COLO668 (cell line): Measurements from ENCODE around the gene ST6GAL1.
A peak's percentile ranks its signal among the peaks of the same experiment; 100 is the strongest.
"Not testable (repeated sequence)": the region's sequence is repeated elsewhere in the genome, so short reads cannot be mapped to it uniquely, and the experiment has no call there.

Experiments
- DNase-seq: peaks from one replicate; lab custom pipeline; 2025; ENCODE audit not compliant: unreplicated experiment; lab: John Stamatoyannopoulos, UW

The ST6GAL1 gene

DNA sequence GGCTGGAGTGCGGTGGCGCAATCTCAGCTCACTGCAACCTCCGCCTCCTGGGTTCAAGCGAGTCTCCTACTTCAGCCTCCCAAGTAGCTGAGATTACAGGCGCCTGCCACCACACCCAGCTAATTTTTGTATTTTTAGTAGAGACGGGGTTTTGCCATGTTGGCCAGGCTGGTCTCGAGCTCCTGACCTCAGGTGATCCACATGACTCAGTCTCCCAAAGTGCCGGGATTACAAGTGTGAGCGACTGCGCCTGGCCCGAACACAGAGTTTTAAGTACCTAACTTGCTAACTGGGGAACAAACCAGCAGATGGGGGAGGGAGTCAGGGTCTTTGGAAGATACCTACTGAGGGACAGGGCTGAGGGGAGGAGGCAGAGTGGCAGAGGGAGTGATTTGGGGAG is 36.9 kb downstream of the ST6GAL1 start:
- DNase-seq, result not testable (repeated sequence)

DNA sequence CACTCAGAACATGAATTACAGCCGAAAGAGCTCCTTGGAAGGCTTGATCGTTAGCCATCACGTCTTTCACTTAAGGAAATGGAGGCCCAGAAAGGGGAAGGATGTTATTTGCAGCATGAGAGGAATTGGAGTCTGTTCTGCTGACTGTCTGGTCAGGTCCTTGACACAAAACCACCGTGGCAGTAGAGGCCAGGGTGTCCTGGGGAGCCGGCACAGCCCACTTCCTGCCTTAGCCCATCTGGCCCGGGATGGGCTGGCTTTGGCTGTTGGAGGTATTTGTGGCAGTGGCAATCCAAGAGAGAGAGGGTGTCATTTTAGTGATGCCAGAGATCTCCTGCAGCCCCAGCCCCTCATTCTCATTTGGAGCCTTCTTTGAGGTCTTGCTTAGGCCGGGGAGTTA is 37.4 kb downstream of the ST6GAL1 start:
- DNase-seq, result no peak

DNA sequence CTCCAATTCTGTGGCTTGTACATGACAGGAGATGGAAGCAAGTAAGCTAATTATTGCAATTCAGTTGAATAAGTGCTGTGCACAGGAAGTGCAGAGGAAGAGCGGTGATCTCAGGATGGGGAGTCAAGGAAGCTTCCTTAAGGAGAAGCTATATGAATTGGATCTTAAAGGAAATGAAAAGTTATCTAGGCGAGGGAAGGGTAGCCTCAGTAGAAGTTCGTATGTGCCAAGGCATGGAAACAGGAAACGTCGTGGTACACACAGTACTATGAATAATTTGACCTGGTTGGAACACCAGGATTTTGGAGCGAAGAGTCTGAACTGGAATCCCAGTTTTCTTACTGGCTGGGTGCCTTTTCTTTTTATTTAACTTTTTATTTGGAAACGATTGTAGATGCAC is 39.3 kb downstream of the ST6GAL1 start:
- DNase-seq, result no peak

DNA sequence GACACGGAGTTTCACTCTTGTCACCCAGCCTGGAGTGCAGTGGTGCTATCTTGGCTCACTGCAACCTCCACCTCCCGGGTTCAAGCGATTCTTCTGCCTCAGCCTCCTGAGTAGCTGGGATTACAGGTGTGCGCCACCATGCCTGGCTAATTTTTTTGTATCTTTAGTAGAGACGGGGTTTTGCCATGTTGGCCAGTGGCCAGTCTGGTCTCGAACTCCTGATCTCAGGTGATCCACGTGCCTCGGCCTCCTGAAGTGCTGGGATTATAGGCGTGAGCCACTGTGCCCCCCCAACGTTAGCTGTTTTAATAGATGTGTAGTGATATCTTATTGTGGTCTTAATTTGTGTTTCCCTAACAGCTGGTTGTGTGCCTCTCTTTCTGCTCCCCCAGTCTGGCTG is 40.8 kb downstream of the ST6GAL1 start:
- DNase-seq, result not testable (repeated sequence)

DNA sequence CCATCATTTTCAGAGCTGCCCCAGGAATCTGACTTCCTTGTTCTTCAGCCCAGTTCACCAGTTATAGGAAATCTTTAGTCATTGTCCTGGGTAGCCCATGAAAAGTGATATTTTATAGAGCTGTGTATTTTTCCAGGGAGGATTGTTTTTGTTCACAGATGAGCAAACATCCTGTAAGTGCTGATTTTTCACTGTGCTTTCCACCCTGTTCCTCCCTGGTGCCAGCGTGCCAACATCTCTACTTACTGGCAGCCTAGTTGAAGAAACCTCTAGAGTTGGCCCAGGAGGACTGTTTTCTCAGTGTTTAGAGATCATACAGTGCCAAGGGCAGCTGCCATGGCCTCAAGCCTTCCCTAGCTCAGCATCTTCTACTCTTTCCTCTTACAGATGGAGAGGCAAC is 41.3 kb downstream of the ST6GAL1 start:
- no peak for DNase-seq

DNA sequence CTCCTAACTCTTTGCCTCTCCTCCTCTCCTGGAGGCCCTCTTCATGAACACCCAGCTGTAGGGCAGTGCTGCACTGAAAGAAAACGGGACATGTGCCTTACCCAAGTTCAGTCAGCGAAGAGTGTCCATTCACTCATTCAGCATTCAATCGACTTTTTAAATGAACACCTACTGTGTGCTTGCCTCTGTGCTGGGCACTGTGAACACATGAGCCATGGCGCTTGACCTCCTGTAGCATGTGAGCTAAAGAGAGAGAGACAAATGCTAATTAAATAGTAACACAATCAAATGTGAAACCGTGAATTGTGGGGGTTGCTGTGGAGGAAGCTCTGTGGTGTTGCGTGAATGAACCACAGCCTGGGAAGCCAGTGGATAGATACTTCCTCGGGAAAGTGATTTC is 43.4 kb downstream of the ST6GAL1 start:
- DNase-seq, result no peak

DNA sequence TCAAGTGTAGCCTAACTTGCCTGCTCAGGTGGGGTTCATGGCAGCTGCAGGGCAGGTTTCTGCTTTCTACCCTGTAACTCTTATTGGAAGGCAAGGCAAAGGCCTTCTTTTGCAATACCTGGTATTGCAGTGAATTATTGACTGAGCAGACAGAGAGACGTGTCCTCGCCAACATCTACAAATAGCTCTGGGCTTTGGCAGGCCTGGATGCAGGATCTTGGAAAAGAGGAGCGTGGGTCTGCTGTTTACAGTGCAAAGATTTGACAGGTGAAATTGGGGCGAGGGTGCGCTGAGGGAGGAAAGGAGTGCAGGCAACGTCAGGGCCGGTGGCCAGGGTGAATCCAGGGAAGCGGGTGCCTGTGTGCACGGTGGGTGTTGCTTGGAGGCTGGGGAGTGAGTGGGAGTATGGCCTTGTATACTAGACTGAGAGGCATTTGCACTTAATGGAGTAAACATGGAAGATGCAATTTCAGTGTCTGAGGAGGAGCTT is 44.5 kb downstream of the ST6GAL1 start:
- DNase-seq, result no peak

DNA sequence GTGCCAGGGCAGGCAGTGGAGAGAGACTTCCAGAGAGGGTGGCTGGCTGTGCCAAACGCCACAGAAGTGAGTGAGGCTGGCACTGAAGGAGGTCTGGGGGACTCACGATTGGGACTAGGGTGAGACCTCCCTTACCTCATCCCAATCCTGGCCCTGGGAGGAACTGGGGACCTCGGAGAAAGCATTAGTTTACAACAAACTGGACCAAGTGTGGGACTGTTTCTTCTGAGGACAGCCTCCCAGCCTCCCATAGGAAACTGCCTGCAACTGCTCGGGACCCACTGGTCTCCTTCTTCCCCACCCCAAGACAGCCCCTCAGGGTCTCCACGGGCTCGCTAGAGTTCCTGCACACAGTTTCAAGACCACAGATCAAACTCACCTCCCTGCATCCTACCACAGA is 45.4 kb downstream of the ST6GAL1 start:
- DNase-seq, result no peak

DNA sequence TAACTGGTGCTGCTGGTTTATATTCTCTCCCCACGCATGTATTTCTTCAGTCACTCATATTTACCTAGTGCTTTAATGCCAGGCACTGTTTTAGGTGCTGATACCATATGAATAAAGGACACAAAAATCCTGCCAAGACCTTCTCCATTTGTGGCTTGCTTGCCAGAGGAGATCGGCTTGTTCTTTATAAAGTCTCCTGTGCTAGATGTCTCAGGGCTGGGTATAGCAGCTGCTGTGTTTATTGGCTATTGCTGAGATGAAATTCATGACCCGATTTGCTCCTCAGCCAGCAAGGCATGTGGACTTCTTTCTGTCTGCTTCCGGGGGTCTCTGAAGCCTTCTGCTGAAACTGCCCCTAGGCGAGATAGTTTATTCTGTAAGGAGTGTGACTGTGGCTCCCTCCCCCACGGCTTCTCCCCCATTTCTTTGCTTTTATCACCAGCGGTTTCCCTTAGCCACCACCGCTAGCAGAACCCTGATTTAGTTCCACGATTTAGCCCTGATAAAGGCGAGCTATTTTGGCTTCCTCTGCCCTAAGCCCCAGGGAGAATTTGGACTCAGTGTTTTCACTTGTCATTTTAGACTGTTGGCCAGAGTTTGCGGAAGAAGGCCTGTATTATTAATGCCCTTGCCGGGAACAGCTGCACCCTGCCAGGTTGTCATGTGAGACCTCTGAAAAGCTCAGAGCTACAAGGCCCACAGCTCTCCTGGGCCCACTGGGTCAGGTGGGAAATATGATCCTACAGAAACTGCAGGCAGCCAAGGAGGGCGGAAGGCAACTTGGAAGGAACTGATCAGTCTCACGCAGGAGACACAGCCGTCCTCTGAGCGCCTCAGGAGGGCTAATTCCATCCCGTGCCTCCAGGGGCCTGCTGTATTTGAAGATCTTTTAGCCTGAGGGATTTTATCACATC is 46.8 kb downstream of the ST6GAL1 start:
- peak; percentile 71 for DNase-seq

DNA sequence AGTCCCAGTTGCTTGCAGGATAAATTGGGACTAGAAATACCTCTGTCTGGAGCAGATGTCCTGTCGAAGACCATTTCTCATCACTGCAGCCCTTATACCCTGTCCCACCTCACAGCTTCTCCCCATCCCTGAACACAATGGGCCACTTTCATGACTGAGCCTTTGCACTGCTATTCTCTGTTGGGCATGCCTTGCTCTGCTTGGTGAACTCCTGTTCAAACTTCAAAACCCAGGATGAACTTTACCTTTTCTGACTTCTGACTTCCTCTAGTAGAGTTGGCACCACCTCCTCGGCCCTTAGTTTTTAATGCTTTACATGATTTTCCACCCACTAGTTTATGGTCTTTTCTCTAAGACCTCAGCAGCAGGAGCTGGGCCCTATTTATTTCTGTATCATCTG is 48.4 kb downstream of the ST6GAL1 start:
- no peak for DNase-seq

DNA sequence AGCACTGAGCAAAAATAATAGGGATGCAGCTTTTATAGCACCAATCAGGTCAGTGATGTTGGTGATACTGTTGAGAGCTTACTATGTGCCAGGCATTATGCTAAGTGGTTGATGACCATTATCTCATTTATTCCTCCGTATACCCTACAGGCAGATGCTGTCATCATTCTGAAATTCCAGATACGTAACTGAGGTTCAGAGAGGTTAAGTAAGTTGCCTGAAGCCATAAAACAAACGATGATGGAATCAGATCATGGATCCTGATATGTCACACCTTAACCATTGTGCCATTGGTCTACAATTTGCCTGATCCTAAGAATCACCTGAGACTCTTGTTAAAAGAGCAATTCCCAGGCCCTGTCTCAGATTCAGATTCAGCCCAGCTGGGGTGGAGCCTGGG is 49.5 kb downstream of the ST6GAL1 start:
- no peak for DNase-seq

DNA sequence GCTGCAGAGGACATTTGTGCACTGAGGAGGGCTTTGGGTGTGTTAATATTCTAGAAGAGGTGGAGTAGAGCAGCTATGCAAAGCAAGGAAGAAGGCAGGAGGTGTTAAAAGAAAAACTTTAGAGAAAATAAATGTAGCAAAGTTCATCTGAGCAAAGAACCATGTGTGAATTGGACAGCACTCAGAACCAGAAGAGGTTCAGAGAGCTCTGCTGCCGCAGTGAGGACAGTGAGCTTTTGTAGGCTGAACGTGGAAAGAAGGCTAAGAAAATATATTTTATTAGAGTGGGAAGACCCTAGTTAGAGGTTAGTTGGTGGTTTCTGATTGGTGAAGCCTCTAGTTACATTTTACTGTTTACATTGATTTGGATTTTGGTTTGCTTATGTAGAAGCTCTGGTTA is 50.7 kb downstream of the ST6GAL1 start:
- DNase-seq, result no peak

DNA sequence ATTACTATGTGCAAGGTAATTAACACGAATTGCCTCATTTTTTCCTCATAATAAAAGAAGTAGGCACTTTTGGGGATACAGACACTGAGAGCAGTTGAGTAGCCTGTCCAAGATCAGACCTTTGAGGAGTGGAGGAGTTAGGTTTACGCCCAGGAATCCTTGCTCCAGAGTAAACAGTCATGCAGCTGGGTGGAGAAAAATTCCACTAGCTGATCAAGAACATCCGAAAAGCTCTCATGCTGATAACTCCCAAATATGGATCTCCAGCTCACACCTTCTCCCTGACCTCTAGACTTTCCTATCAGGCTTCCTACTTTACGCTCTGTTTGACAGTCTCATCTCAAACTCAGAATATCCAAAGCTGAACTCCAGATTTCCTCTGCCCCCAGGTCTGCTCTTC is 53.3 kb downstream of the ST6GAL1 start:
- DNase-seq, result no peak

DNA sequence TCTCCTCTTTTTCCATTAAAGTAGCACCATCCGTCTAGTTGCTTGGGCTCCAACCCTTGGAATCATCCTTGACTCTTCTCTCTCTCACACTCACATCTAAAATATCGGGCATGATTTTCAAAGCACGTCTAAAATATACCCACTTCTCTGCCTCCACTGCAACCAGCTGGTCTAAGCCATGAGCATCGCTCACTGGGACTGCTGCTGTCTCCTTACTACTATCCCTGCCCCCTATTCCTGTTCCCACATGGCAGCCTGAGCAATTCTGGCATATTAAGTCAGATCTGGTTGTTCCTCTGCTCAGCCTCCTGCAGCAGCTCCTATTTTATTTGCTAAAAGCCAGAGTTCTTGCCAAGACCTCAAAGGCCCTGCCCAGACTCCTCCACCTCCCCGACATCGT is 53.7 kb downstream of the ST6GAL1 start:
- no peak for DNase-seq

DNA sequence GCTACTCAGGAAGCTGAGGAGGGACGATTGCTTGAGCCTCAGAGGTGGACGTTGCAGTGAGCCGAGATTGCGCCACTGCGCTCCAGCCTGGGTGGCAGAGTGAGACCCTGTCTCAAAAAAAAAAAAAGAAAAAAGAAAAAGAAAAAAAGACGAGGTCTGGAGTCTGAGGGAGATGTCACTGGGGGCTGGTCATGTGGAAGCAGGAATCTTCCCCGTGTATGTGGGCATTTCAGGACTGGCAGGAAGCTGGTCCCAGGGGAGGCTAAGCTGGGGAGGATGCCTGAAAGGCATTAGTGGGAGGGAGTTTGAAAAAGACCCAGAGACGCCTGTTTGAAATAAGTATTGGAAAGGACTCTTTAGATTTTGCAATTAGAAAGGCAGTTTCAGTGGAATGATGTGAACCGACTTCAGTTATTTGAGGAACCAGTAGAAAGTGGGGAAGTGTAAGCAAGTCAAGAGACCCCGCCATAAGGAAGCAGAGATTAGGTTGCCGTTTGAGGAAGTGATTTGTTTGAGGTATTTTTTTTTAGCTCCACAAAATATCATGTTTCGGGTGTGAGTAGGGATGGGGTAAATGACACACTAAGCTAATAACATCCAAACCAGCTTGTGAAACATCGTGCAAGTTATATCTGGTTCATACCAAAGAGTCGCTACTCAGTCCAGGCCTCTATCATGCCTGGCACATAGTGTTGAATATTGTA is 55.5 kb downstream of the ST6GAL1 start:
- no peak for DNase-seq

DNA sequence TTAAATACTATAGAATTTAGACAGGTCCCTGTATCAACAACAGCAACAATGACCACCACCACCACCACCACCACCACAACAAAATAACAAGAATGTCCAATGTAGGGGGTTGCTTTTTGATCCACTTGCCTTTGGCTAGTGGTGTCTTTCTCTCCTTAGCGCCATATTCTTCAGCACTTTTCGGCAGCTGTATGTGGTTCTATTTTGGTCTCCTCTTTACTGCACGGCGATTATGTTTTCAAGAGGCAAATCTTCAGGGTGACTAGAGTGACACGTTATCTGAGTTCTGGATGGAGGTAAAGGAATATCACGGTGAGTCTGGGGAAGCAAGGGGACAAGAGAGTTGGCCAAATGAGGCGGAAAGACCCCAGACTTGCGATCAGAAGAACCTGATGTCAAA is 56.1 kb downstream of the ST6GAL1 start:
- no peak for DNase-seq

DNA sequence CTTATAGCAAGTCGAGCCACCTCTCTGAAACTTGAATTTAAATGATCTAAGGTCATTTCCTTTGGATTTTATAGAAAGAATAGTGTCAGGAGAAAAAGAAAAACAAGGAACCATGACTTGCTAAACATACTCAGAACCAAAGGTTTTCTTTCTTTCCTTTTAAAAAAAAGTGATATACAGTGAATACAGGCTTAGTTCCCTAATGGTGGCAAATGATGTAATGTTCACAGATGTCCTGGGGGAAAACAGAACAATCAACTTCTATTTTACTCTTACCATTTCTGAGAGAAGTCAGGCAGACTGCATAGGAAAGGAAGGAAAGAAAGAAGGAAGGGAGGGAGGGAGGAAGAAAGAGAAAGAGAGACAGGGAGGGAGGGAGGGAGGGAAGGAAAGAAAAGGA is 56.5 kb downstream of the ST6GAL1 start:
- DNase-seq, result no peak

DNA sequence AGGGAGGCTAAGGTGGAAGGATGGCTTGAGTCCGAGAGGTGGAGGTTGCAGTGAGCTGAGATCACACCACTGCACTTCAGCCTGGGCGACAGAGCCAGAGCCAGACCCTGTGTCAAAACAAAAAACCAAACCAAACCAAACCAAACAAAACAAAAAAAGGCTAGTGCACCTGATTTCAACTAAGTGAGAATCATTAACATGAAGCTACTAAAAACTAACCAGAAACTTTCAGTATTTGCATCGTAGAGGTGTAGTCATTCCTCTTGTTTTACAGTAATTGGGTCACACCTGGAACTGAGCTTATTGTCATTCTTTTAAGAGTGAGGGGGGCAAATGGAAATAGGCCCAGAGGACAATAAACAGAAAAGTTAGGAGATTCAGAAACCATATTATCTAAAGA is 58.5 kb downstream of the ST6GAL1 start:
- DNase-seq, result no peak

DNA sequence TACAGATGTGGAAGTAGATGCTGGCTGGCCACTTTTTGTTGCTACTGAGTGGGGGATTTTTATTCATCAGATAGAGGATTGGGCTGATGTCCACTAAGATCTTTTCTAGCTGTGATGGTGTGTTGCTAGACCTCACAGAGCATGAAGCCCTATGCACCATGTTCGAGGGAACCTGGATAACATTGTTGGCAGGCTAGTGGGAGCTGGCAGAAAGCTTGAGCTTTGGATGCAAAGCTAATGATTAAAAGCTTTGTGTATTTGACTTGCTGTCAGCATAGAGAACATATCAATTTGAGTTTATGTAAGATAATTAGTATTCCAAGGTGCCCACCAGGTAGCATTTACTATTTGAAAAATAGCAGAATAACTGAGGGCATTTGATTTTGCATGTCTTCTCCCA is 59.1 kb downstream of the ST6GAL1 start:
- no peak for DNase-seq

DNA sequence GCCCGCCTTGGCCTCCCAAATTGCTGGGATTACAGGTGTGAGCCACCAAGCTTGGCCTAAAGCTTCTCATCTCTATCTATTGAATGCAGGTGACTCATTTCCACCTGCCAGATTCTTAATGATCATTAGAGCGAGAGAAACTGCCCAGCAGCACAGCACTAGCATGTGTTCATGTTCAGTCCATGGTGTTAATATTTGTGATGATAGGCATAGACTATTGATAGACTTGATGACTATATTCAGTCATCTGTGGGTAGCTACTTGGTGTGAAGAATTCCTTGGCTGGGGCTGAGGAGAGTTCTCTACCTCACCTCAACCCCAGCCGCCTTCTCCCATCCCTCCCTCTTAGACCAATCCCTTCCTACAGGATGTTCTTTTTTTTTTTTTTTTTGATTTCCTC is 60.0 kb downstream of the ST6GAL1 start:
- DNase-seq, result no peak

DNA sequence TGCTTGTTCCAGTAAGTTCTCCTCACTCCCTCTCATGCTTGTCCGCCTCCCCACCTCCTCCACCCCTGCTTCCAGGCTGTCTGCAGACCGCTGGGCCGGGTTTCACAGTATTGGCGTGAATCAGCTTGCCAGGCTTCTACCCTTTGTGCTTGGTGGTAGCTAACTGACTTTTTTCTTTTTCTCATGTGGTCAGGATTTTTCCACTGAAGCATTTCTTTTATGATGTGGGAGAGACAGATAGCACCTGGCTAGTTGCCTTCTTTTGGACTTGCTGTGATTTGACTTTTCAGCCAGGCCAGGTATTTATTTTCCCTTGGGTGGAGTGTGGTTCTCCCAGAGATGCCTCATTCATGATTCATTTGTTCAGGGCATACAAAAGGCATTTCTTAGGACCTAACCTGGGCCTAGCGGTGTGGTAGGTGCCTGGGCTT is 60.6 kb downstream of the ST6GAL1 start:
- no peak for DNase-seq

DNA sequence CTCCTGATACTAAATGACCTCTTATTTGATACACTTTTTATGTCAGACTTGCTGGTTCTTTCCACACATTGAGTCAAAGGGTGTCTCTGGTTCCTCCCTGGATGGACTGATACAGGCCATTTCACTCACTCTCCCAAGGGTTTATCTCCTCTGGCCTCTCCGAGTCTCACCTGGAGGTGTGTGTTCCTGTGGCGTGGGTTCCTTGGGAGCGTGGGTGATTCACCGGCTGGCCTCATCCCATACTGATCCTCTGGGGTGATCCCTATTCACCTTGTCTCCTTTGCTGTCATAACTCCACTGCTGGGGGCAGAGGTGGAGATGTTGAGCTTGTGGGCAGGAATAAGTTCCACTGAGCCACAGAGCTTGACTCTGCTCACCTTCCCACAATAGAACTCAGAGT is 61.1 kb downstream of the ST6GAL1 start:
- no peak for DNase-seq
